ENCODE data around the gene ADGRG3. TPM values are rescaled to one million over a fixed set of nuclear protein-coding genes. Genes with fewer than 3 reads are reported as not detected.

ADGRG3 gene
- total RNA-seq, 1 experiment from 2014 or later = 0.46 TPM

DNA sequence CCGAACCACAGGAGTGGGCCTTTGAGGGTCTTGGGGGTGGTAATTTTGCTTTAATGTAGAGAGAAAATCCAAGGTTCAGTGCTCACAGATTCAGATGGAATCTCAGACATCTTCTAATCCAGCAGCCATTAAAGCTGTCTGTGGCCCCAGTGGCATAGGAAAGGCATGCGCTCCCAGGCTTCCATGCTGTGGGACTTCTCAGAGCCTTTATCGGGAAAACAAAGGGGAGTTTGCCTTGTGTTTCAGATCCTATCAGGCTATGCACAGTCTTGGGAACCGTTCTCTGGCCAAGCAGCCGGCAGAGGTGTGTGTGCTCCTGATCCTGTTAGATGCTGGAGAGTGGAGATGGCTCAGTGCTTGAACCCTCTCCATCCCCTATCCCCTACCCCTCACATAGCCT, 31.9 kb upstream of the ADGRG3 start:
- H3K18ac ChIP-seq (ENCODE audit: insufficient read length, low read depth, low read length) = no peak overlapping the region
- H3K27ac Mint-ChIP-seq = no peak overlapping the region
- H3K79me2 ChIP-seq (ENCODE audit: insufficient read depth, low read length) = no peaks in the 10 kb centered on the region

More for the DNA sequence above, 31.9 kb upstream of the ADGRG3 start:
- Histone ChIP-seq H3K79me1 (ENCODE audit: insufficient read depth, low read depth, low read length, poor library complexity, severe bottlenecking) (no peaks in the 10 kb centered on the region), H3K27ac (ENCODE audit: insufficient read length, low read depth, low read length) (no peak overlapping the region), H3K56ac (ENCODE audit: insufficient read length, low read depth, low read length) (no peak overlapping the region), H4K91ac (ENCODE audit: insufficient read length, low read depth, low read length) (no peak overlapping the region), H2BK5ac (ENCODE audit: insufficient read length, low read length) (no peak overlapping the region), H2BK15ac (ENCODE audit: low read depth, low read length) (no peak overlapping the region), H2AFZ (ENCODE audit: low read length) (no peak overlapping the region), H3K14ac (ENCODE audit: insufficient read depth, low read length) (no peak overlapping the region), H2BK12ac (ENCODE audit: insufficient read length, low read depth, low read length) (no peak overlapping the region), H3K4me1 (ENCODE audit: insufficient read depth, low read length) (no peaks in the 10 kb centered on the region), H3K9me3 (ENCODE audit: control insufficient read depth, low read depth, low read length) (no peaks in the 10 kb centered on the region), H2BK20ac (ENCODE audit: low read depth, low read length, poor library complexity, severe bottlenecking) (no peak overlapping the region), H4K8ac (replicated peaks; ENCODE audit: insufficient read length, low read depth, low read length) (no peak overlapping the region), H3K4me2 (ENCODE audit: insufficient read depth, insufficient read length, low read length) (no peak overlapping the region), H3T11ph (ENCODE audit: low read length) (no peak overlapping the region), H2AK5ac (ENCODE audit: insufficient read length, low read length) (no peak overlapping the region), H3K9ac (ENCODE audit: extremely low read depth, insufficient read length, low read length) (no peak overlapping the region), H2BK120ac (ENCODE audit: low read depth, low read length, poor library complexity, severe bottlenecking) (no peak overlapping the region), H4K20me1 (ENCODE audit: control insufficient read depth, insufficient read depth, insufficient read length) (no peaks in the 10 kb centered on the region), H3K27me3 (ENCODE audit: insufficient read depth, low read length) (peaks cover 2% of the 10 kb centered on the region; the same call in 1 of the 2 replicates), H3K23me2 (ENCODE audit: insufficient read length, low read depth, low read length, poor library complexity, severe bottlenecking) (no peaks in the 10 kb centered on the region), H3K23ac (ENCODE audit: insufficient read length, low read depth, low read length) (no peak overlapping the region), H4K5ac (ENCODE audit: insufficient read length, low read depth, low read length) (no peak overlapping the region), H3K4ac (ENCODE audit: low read depth, low read length) (no peak overlapping the region)
- H3K4me1 Mint-ChIP-seq = peaks cover 12 to 32% of the 10 kb centered on the region in 2 experiments
- H3K36me3 Mint-ChIP-seq (ENCODE audit: insufficient read depth in 1 of 3, low read depth in 3 of 3) = no peaks in the 10 kb centered on the region
- H3K27me3 Mint-ChIP-seq (ENCODE audit: low read depth) = peaks cover 39% of the 10 kb centered on the region
- no peaks in the 10 kb centered on the region for H3K9me3 Mint-ChIP-seq
- TF ChIP-seq, protein P1, sequence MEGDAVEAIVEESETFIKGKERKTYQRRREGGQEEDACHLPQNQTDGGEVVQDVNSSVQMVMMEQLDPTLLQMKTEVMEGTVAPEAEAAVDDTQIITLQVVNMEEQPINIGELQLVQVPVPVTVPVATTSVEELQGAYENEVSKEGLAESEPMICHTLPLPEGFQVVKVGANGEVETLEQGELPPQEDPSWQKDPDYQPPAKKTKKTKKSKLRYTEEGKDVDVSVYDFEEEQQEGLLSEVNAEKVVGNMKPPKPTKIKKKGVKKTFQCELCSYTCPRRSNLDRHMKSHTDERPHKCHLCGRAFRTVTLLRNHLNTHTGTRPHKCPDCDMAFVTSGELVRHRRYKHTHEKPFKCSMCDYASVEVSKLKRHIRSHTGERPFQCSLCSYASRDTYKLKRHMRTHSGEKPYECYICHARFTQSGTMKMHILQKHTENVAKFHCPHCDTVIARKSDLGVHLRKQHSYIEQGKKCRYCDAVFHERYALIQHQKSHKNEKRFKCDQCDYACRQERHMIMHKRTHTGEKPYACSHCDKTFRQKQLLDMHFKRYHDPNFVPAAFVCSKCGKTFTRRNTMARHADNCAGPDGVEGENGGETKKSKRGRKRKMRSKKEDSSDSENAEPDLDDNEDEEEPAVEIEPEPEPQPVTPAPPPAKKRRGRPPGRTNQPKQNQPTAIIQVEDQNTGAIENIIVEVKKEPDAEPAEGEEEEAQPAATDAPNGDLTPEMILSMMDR (conservative IDR thresholded peaks at IDR 0.05) = no peak
- DNase-seq = no peak
- WGBS (ENCODE audit: extremely low coverage, insufficient read length, low lambda C conversion rate) = no CpG with 5 or more reads among the region's 5 CpGs
- H3K4me3 Mint-ChIP-seq = no peak overlapping the region
